GM21360 (cell line): ENCODE results near the gene TNFRSF12A.
A peak's percentile ranks its signal among the peaks of the same experiment; 100 is the strongest.

Experiments used
- ATAC-seq: cut with Tn5 transposase; IDR thresholded peaks from one replicate; pipeline ENCODE4 v1.9.1; 2021; ENCODE audit warnings: mild to moderate bottlenecking, moderate library complexity; ENCODE audit not compliant: unreplicated experiment

TNFRSF12A gene, protein sequence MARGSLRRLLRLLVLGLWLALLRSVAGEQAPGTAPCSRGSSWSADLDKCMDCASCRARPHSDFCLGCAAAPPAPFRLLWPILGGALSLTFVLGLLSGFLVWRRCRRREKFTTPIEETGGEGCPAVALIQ

DNA sequence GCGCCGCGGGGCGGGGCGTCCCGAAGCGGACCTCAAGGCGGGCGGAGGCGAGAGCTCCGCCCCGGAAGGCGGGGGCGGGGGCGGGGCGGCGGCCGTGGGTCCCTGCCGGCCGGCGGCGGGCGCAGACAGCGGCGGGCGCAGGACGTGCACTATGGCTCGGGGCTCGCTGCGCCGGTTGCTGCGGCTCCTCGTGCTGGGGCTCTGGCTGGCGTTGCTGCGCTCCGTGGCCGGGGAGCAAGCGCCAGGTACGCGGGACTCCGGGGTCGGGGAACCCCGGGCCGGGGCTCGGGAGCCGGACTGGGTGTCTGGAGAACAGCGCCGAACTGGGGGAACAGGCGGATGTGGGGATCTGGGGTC, at the start of gene TNFRSF12A:
TSS of gene TNFRSF12A (plus strand) at position 122 of the 357 bp plus-strand sequence. CDS start at position 152, 30 bp downstream.
- ATAC-seq: no peak

- no peak for ATAC-seq
Observed at GRCh38 chr16:2970563-2970962, 49.6 kb upstream of the TNFRSF12A start.

GRCh38 chr16:2971134-2971984, 48.8 kb upstream of the TNFRSF12A start:
- ATAC-seq: no peak

DNA sequence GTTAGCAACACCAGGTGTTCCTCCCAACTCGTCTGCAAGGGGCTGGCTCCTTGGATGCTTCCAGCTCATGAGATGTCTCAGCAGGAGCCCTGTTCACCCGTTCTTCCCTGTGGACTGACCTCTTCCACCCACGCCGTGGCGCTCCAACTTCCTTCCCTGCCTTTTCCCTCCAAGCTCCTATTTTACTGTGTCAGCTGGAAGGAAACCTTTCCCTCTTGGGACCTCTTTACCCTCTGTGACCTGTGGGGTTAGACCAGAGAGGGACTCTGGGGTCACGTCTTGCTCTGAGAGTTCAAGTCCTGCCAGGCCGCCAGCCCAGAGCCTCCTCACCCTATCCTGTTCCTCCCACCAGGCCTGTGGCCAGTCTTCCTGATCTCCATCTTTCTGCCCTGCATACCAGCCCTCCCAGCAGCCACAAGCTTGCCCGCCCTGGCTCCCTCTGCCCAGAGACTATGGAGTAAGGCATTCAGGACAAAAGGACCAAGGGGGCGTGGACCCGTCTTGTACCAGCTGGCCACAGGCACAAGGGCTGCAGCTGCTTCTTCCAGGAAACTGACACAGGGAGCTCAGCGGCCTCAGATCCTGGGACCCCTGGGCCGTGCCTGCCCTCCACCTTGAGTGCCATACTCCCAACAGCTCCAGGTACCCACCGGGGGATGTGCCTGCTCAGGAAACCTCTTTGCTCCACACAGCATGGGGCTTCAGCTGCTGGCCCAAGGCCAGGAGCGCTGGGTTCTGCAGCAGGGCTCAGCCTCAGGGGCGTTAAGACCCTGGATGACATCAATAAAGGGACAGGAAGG, 48.0 kb upstream of the TNFRSF12A start:
- no peak for ATAC-seq

DNA sequence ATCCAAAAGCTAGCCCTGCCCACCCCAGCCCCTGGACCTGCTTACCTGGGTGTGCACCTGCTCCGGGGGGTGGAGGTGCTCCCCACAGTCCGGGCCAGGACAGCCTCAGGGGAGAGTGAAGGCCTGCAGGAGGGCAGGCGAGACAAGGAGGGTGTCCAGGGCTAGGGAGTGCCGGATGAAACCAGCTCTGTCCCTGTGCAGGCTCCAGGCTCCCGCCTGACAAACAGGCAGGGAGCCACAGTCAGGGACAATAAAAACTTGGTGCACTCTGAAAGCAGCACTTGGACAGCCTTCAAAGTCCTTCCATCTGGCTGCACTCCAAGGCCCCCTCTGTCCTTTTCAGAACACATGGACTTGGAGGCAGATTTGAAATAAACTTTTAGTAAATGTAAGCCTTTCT, 47.1 kb upstream of the TNFRSF12A start:
- ATAC-seq: no peak

GRCh38 chr16:2973605-2974318, 46.4 kb upstream of the TNFRSF12A start:
- no peak for ATAC-seq

GRCh38 chr16:2974319-2975056, 45.7 kb upstream of the TNFRSF12A start:
- ATAC-seq: no peak

DNA sequence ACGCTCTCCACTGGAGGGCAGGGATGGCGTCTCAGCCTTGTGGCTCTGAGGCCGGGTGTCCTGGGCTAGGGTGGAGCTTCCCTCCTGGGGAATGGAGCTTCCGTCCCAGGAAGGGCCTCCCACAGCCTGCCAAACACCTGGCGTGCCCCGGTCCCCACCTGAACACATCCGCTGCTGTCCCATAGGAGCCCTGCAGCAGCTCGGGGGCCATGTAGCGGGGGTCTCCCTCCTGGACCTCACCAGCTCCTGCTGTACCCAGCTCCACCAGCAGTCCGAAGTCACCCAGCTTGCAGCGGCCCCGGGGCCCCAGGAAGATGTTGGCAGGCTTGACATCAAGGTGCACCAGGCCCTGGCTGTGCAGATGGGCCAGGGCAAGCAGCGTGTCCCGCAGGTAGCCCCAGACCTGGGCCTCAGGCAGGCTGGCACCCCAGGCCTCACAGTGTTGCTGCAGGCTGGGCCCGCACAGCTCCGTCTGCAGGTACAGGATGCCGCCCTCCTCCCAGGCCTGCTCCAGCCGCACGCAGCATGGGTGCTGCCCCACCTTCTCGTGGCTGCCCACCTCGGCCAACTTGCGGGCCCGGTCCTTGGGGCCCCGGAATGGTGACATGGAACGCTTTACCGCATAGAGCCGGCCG, 44.9 kb upstream of the TNFRSF12A start:
- no peak for ATAC-seq

- ATAC-seq: no peak
Observed at GRCh38 chr16:2976201-2976600, 44.0 kb upstream of the TNFRSF12A start.

- ATAC-seq: no peak
Observed at GRCh38 chr16:2976673-2977072, 43.5 kb upstream of the TNFRSF12A start.

GRCh38 chr16:2977440-2977839, 42.7 kb upstream of the TNFRSF12A start:
- ATAC-seq: no peak

DNA sequence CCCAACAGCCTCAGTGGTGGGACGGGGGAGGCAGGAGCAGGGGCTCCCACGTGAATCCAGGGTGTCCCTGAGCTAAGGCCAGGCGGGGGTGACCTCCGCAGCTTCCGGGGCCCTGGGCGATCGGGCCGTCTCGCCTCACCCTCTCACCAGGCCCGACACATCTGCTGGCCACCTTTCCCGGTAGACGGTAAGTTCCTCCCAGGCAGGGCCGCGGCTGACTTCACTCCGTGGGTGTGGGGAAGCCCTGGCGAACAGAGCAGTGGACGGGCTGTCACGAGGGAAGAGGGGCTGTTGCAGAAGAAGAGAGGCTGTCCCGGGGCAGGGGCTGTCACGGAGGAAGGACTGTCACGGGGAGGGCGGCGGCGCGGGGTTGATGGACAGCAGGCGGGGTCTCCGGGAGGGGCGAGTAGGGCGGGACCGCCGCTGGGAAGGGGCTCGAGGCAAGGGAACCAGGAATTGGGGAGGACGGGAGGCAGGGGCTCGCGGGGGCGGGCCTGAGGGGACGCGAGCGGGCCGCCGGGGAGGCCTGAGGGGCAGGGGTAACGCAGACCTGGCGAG, 40.4 kb upstream of the TNFRSF12A start:
- peak; percentile 7 for ATAC-seq

GRCh38 chr16:2980227-2981176, 39.7 kb upstream of the TNFRSF12A start, which contains the start of gene PKMYT1:
Gene PKMYT1 (minus strand): TSS chr16:2980446. CDS start chr16:2979657, 789 bp downstream.
- peak; percentile 50 for ATAC-seq

GRCh38 chr16:2981177-2981898, 38.8 kb upstream of the TNFRSF12A start:
- ATAC-seq: no peak

DNA sequence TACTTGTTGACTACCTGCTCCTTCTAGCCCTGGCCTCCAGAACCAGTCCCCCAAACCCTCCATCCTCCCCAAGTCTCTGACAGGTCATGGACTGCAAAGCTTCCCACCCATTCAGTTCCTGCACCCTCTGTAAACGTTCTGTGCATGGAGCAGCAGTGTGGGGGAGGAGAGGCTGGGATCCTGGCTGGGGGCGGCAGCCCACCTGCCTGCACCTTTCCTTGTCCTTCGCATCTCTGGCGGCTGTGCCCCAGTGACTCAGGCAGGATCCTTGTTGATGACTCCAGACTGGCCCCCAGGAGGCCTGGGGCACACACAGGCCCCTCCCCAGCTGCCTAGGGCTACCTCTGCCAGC, 38.3 kb upstream of the TNFRSF12A start:
- no peak for ATAC-seq

GRCh38 chr16:2982402-2982801, 37.8 kb upstream of the TNFRSF12A start:
- ATAC-seq: no peak

DNA sequence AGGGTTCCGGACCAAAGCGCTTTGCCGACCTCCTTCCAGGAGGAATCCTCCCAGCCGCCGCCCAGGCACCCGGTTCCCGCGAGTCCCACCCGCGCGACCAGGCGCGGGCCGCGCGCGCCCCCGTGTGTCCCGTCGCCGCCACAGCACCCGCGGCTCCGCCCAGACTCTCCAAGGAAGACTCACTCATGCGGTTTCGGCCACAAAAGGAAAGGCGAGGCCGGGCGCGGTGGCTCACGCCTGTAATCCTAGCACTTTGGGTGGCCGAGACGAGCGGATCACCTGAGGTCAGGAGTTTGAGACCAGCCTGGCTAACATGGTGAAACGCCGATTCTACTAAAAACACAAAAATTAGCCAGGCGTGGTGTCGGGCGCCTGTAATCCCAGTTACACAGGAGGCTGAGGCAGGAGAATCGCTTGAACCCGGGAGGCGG, 36.4 kb upstream of the TNFRSF12A start:
- ATAC-seq: no peak

DNA sequence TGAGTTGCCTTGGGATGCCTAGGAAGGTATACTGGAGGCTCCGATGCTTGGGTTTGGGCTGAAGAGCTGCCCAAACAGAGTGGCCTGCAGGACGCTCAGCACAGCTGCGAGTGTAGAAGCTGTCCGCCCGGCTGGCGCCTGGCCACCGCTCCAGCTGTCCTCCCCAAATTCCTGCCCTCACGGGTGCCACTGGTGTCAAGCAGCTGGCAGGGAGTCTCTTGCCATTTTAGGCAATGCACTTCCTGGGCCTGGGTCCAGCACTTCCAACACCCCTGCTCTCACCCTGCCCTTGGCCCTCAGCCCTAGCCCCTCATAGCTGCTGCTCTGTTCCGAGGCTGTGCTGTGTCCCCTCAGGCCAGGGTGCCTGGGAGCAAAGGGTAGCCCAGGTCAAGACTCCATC, 34.7 kb upstream of the TNFRSF12A start:
- no peak for ATAC-seq
